ENCODE data around the gene NUMA1. TPM values are rescaled to one million over a fixed set of nuclear protein-coding genes. Genes with fewer than 3 reads are reported as not detected.

Gene NUMA1
- polyA plus RNA-seq, 1 donor (not counting 4 experiments of a cell fraction or from before 2014, with no cell fraction given), result 38.8 TPM

DNA sequence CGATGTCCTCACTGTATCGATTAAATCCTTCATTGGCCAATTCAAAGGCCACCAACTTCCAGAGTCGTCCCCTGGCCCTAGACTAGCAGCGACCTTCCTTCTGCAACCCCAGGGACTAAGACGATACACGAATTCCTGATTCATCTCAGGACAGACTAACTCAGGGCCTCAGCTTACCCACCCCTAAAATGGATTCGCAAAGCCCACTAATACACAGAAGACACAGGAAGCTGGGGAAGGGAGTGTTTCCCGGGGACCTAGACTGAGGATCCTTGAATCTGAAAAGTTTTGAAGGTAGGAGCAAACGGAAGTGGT lies 22.2 kb upstream of the NUMA1 start:
- peaks cover 36% of the 10 kb centered on the region for H3K4me1 ChIP-seq (ENCODE audit: control insufficient read depth, extremely low read depth, insufficient read depth, low read length)
- peak overlapping the region; percentile 97 for H3K9ac ChIP-seq (ENCODE audit: control insufficient read depth, extremely low read depth, insufficient read depth, low read length)
- FAIRE-seq (no peak), DNase-seq (ENCODE audit: low read depth, low spot score) (no peak)
- peak overlapping the region; percentile 97 for H3K4me2 ChIP-seq (ENCODE audit: control insufficient read depth, extremely low read depth, insufficient read depth, low read depth, low read length)
- no peaks in the 10 kb centered on the region for H3K9me1 ChIP-seq (ENCODE audit: control insufficient read depth, extremely low read depth, insufficient read depth, low read length)
- H3K27me3 ChIP-seq (ENCODE audit: control insufficient read depth, extremely low read depth, insufficient read depth, low read length), result no peaks in the 10 kb centered on the region
- H3K9me3 ChIP-seq (ENCODE audit: control insufficient read depth, low read depth, low read length), result no peaks in the 10 kb centered on the region
- TF ChIP-seq EZH2 (IDR thresholded peaks at IDR 0.05; ENCODE audit: low read length), result no peak
- TF ChIP-seq, protein P1, sequence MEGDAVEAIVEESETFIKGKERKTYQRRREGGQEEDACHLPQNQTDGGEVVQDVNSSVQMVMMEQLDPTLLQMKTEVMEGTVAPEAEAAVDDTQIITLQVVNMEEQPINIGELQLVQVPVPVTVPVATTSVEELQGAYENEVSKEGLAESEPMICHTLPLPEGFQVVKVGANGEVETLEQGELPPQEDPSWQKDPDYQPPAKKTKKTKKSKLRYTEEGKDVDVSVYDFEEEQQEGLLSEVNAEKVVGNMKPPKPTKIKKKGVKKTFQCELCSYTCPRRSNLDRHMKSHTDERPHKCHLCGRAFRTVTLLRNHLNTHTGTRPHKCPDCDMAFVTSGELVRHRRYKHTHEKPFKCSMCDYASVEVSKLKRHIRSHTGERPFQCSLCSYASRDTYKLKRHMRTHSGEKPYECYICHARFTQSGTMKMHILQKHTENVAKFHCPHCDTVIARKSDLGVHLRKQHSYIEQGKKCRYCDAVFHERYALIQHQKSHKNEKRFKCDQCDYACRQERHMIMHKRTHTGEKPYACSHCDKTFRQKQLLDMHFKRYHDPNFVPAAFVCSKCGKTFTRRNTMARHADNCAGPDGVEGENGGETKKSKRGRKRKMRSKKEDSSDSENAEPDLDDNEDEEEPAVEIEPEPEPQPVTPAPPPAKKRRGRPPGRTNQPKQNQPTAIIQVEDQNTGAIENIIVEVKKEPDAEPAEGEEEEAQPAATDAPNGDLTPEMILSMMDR (optimal IDR thresholded peaks at IDR 0.05 in 1 of 3, IDR thresholded peaks at IDR 0.05 in 1 of 3, conservative IDR thresholded peaks at IDR 0.05 in 1 of 3; ENCODE audit: extremely low read depth in 1 of 3, insufficient read depth in 2 of 3, low read length in 3 of 3), result no peak
- peak overlapping the region; percentile 95 for H3K27ac ChIP-seq (ENCODE audit: control insufficient read depth, insufficient read depth, low read length)
- H3K79me2 ChIP-seq (ENCODE audit: control insufficient read depth, insufficient read depth, low read length), result peaks cover 44% of the 10 kb centered on the region
- no peaks in the 10 kb centered on the region for H4K20me1 ChIP-seq (ENCODE audit: control insufficient read depth, extremely low read depth, insufficient read depth, low read length)
- no peak overlapping the region for H2AFZ ChIP-seq (ENCODE audit: control insufficient read depth, low read length)
- peak overlapping the region; percentile 62 to 99 (median 94) for H3K4me3 ChIP-seq (ENCODE audit: control insufficient read depth in 2 of 3, extremely low read depth in 1 of 3, insufficient read depth in 2 of 3, low read depth in 1 of 3, low read length in 3 of 3)
- peaks cover 13 to 41% of the 10 kb centered on the region in 2 experiments for H3K36me3 ChIP-seq (ENCODE audit: control insufficient read depth in 2 of 2, extremely low read depth in 1 of 2, insufficient read depth in 2 of 2, low read length in 2 of 2)
- dilution Hi-C loops (cut with MboI; ENCODE audit: extremely low pct_ligation_motif_present, low sequenced_read_pairs), result no loop called here

DNA sequence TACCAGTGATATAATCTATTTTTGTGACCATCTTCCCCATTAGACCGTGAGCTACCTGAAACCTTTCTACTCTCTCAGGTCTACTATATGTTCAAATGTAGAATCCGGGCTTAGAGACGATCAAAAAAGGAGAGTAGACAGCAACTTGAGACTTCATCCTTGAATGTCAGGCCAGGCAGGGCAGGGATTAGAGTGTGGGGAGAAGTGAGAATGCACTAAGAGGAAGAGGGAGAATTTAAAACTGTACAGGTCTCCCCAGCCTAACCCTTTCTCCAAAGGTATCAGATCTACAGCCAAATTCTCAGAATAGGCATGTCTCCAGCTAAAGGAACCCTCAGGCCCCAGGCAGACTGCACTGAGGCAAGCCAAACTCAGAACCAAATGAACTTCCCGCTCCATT lies 21.8 kb upstream of the NUMA1 start:
- H3K27me3 ChIP-seq (ENCODE audit: control insufficient read depth, extremely low read depth, insufficient read depth, low read length), result no peaks in the 10 kb centered on the region
- H3K79me2 ChIP-seq (ENCODE audit: control insufficient read depth, insufficient read depth, low read length), result peaks cover 44% of the 10 kb centered on the region
- no peak for TF ChIP-seq EZH2 (IDR thresholded peaks at IDR 0.05; ENCODE audit: low read length)
- TF ChIP-seq, protein P1 (optimal IDR thresholded peaks at IDR 0.05 in 1 of 3, IDR thresholded peaks at IDR 0.05 in 1 of 3, conservative IDR thresholded peaks at IDR 0.05 in 1 of 3; ENCODE audit: extremely low read depth in 1 of 3, insufficient read depth in 2 of 3, low read length in 3 of 3), result no peak
- H3K27ac ChIP-seq (ENCODE audit: control insufficient read depth, insufficient read depth, low read length), result peak overlapping the region; percentile 95
- no peak for FAIRE-seq
- peaks cover 16 to 38% of the 10 kb centered on the region in 2 experiments for H3K36me3 ChIP-seq (ENCODE audit: control insufficient read depth in 2 of 2, extremely low read depth in 1 of 2, insufficient read depth in 2 of 2, low read length in 2 of 2)
- no peak for DNase-seq (ENCODE audit: low read depth, low spot score)
- H2AFZ ChIP-seq (ENCODE audit: control insufficient read depth, low read length), result no peak overlapping the region
- peak overlapping the region; percentile 62 to 99 (median 94) for H3K4me3 ChIP-seq (ENCODE audit: control insufficient read depth in 2 of 3, extremely low read depth in 1 of 3, insufficient read depth in 2 of 3, low read depth in 1 of 3, low read length in 3 of 3)
- H3K4me2 ChIP-seq (ENCODE audit: control insufficient read depth, extremely low read depth, insufficient read depth, low read depth, low read length), result peak overlapping the region; percentile 97
- H4K20me1 ChIP-seq (ENCODE audit: control insufficient read depth, extremely low read depth, insufficient read depth, low read length), result no peaks in the 10 kb centered on the region
- no peaks in the 10 kb centered on the region for H3K9me1 ChIP-seq (ENCODE audit: control insufficient read depth, extremely low read depth, insufficient read depth, low read length)
- H3K9me3 ChIP-seq (ENCODE audit: control insufficient read depth, low read depth, low read length), result no peaks in the 10 kb centered on the region
- peak overlapping the region; percentile 97 for H3K9ac ChIP-seq (ENCODE audit: control insufficient read depth, extremely low read depth, insufficient read depth, low read length)
- dilution Hi-C loops (cut with MboI; ENCODE audit: extremely low pct_ligation_motif_present, low sequenced_read_pairs), result no loop called here
- H3K4me1 ChIP-seq (ENCODE audit: control insufficient read depth, extremely low read depth, insufficient read depth, low read length), result peaks cover 36% of the 10 kb centered on the region

Data from keratinocyte (primary cell).